Keratinocyte (primary cell): Measurements from ENCODE around the gene PALB2.

ENCODE experiments used
- CTCF ChIP-seq, 3 experiments: IDR thresholded peaks in 1 of 3; conservative IDR thresholded peaks in 1 of 3; optimal IDR thresholded peaks in 1 of 3; 2 replicates in 2 of 3; 3 replicates in 1 of 3; pipeline versions ENCODE3 to v1.5.1; 2011; ENCODE audit warnings: low read length in 3 of 3, mild to moderate bottlenecking in 3 of 3, moderate library complexity in 2 of 3, control low read depth in 1 of 3, inconsistent platforms in 1 of 3; ENCODE audit not compliant: insufficient read depth in 2 of 3; ENCODE audit errors: extremely low read depth in 1 of 3
- EZH2 ChIP-seq: IDR thresholded peaks from one replicate; pipeline ENCODE4 v1.6.1; 2012; ENCODE audit warnings: inconsistent platforms, mild to moderate bottlenecking, low read length, moderate library complexity

GRCh38 chr16:23587726-23588125 lies 53.4 kb downstream of the PALB2 start:
- no peak for TF ChIP-seq CTCF (optimal IDR thresholded peaks at IDR 0.05 in 1 of 3, IDR thresholded peaks at IDR 0.05 in 1 of 3, conservative IDR thresholded peaks at IDR 0.05 in 1 of 3; ENCODE audit: extremely low read depth in 1 of 3, insufficient read depth in 2 of 3, low read length in 3 of 3)
- no peak for TF ChIP-seq EZH2
